ENCODE results near the gene IGF2BP2. TPM values are rescaled to one million over a fixed set of nuclear protein-coding genes. Genes with fewer than 3 reads are reported as not detected.

Gene IGF2BP2
- total RNA-seq, 1 experiment from 2014 or later = 133 TPM

GRCh38 chr3:185653949-185654757 is 170.7 kb downstream of the IGF2BP2 start:
- no peak for ATAC-seq
- no peak for DNase-seq (ENCODE audit: low spot score)
- H3K4me1 Mint-ChIP-seq = no peaks in the 10 kb centered on the region
- POLR2A ChIA-PET = interaction anchor here (0.6 kb wide), 1 partner anchor 135 kb away, joined by 3 read pairs; no protein-coding TSS in a partner anchor
- no peaks in the 10 kb centered on the region for H3K9me3 Mint-ChIP-seq
- H3K36me3 Mint-ChIP-seq = peaks cover 72% of the 10 kb centered on the region
- no peak overlapping the region for H3K4me3 Mint-ChIP-seq
- CTCF ChIA-PET = no interaction called here
- no peak for TF ChIP-seq ESRRA (CRISPR knock-in tag; IDR thresholded peaks at IDR 0.05; ENCODE audit: borderline replicate concordance)
- no peak for TF ChIP-seq ZNF232 (CRISPR knock-in tag; IDR thresholded peaks at IDR 0.05)
- TF ChIP-seq ATF2 (CRISPR knock-in tag; IDR thresholded peaks at IDR 0.05; ENCODE audit: borderline replicate concordance, low read depth) = no peak
- no peak for TF ChIP-seq HMGXB4 (CRISPR knock-in tag; IDR thresholded peaks at IDR 0.05)
- no peak for TF ChIP-seq FOXP1 (CRISPR knock-in tag; IDR thresholded peaks at IDR 0.05; ENCODE audit: borderline replicate concordance)
- no peak for TF ChIP-seq ERG (CRISPR knock-in tag; IDR thresholded peaks at IDR 0.05)
- no peak for TF ChIP-seq ZBTB21 (CRISPR knock-in tag; IDR thresholded peaks at IDR 0.05; ENCODE audit: borderline replicate concordance)
- no peak for TF ChIP-seq ETV6 (CRISPR knock-in tag; IDR thresholded peaks at IDR 0.05)
- TF ChIP-seq ZNF532 (CRISPR knock-in tag; IDR thresholded peaks at IDR 0.05; ENCODE audit: borderline replicate concordance) = no peak
- TF ChIP-seq FOXJ3 (CRISPR knock-in tag; IDR thresholded peaks at IDR 0.05; ENCODE audit: borderline replicate concordance) = no peak
- no peak for TF ChIP-seq ZNF281 (CRISPR knock-in tag; IDR thresholded peaks at IDR 0.05)
- TF ChIP-seq TCF7 (CRISPR knock-in tag; IDR thresholded peaks at IDR 0.05; ENCODE audit: low read depth) = no peak
- TF ChIP-seq, protein P1, sequence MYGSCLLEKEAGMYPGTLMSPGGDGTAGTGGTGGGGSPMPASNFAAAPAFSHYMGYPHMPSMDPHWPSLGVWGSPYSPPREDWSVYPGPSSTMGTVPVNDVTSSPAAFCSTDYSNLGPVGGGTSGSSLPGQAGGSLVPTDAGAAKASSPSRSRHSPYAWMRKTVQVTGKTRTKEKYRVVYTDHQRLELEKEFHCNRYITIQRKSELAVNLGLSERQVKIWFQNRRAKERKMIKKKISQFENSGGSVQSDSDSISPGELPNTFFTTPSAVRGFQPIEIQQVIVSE (CRISPR knock-in tag; IDR thresholded peaks at IDR 0.05; ENCODE audit: borderline replicate concordance) = no peak
- TF ChIP-seq, protein P2, sequence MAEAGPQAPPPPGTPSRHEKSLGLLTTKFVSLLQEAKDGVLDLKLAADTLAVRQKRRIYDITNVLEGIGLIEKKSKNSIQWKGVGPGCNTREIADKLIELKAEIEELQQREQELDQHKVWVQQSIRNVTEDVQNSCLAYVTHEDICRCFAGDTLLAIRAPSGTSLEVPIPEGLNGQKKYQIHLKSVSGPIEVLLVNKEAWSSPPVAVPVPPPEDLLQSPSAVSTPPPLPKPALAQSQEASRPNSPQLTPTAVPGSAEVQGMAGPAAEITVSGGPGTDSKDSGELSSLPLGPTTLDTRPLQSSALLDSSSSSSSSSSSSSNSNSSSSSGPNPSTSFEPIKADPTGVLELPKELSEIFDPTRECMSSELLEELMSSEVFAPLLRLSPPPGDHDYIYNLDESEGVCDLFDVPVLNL (CRISPR knock-in tag; IDR thresholded peaks at IDR 0.05; ENCODE audit: borderline replicate concordance, low read depth) = no peak
- TF ChIP-seq, protein P3, sequence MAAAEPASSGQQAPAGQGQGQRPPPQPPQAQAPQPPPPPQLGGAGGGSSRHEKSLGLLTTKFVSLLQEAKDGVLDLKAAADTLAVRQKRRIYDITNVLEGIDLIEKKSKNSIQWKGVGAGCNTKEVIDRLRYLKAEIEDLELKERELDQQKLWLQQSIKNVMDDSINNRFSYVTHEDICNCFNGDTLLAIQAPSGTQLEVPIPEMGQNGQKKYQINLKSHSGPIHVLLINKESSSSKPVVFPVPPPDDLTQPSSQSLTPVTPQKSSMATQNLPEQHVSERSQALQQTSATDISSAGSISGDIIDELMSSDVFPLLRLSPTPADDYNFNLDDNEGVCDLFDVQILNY (CRISPR knock-in tag; IDR thresholded peaks at IDR 0.05) = no peak
- no peak for TF ChIP-seq ATF3 (CRISPR knock-in tag; conservative IDR thresholded peaks at IDR 0.05)
- no peak for TF ChIP-seq NR1H2 (CRISPR knock-in tag; IDR thresholded peaks at IDR 0.05)
- H3K27me3 Mint-ChIP-seq (ENCODE audit: low read depth) = no peaks in the 10 kb centered on the region; the same call in 1 of the 2 replicates
- H3K27ac Mint-ChIP-seq = no peak overlapping the region; the same call in 1 of the 2 replicates

Data from WTC11 (cell line).